Activated naive CD4-positive, alpha-beta T cell treated with anti-CD3 and anti-CD28 coated beads, Interleukin-2, amount 50 U/mL, for 24 hours (primary cell): Measurements from ENCODE around the gene RABGAP1L.
"Not testable (repeated sequence)": the region's sequence is repeated elsewhere in the genome, so short reads cannot be mapped to it uniquely, and the experiment has no call there.

ENCODE experiments used
- H3K27ac Mint-ChIP-seq: one replicate; pipeline ENCODE4 v1.8.0; 2021; ENCODE audit warnings: mild to moderate bottlenecking, mixed read lengths
- H3K27me3 Mint-ChIP-seq: one replicate; pipeline ENCODE4 v1.8.0; 2021; ENCODE audit warnings: mixed read lengths
- H3K36me3 Mint-ChIP-seq: one replicate; pipeline ENCODE4 v1.8.0; 2021; ENCODE audit warnings: mixed read lengths
- H3K4me1 Mint-ChIP-seq: one replicate; pipeline ENCODE4 v1.8.0; 2021; ENCODE audit warnings: mixed read lengths
- H3K4me3 Mint-ChIP-seq: one replicate; pipeline ENCODE4 v1.8.0; 2021; ENCODE audit warnings: mild to moderate bottlenecking, mixed read lengths
- H3K9me3 Mint-ChIP-seq: one replicate; pipeline ENCODE4 v1.8.0; 2021; ENCODE audit warnings: mixed read lengths

Gene RABGAP1L

GRCh38 chr1:174693539-174693938 lies 534.2 kb downstream of the RABGAP1L start:
- H3K4me1 Mint-ChIP-seq, H3K9me3 Mint-ChIP-seq, H3K27ac Mint-ChIP-seq, H3K4me3 Mint-ChIP-seq, H3K27me3 Mint-ChIP-seq: not testable (repeated sequence)
- H3K36me3 Mint-ChIP-seq = peaks cover 14% of the 10 kb centered on the region

DNA sequence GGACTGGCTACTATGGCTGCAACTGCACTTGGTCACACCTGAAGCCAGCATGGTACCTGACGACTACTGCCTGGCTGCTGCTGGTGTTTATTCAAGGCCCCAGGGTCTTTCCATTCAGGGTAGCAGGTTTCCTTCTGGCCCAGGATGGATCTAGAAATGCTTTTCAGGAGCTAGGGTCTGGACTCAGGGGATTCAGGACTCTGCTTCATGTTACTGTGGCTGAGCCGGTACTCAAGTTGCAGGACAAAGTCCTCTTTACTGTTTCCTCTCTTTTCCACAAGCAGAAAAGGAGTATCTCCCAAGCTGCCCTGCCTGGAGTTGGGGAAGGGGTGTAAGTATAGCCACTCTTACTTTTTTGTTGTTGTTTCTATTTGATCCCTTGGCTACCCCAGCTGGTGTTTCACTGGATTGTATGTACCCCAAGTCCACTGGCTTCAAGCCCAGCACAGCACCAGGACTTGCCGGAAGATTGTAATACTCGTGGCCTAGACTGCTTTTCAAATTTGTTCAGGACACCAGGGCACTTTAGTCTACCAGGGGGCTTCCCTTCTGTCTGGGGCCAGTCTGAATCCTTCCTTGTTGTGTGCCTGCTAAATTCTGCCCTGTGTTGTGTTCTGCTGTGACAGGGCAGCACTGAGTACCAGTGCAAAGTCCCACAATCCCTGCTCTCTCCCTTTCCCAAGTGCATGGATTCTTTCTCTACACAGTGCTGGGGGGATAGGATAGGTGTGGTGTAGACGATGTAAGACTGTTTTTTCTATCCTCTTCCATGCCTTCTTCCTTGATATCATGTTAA lies 536.9 kb downstream of the RABGAP1L start:
- Mint-ChIP-seq H3K4me1 (no peaks in the 10 kb centered on the region), H3K36me3 (peaks cover 14% of the 10 kb centered on the region), H3K9me3 (peaks cover 5% of the 10 kb centered on the region), H3K4me3 (no peak overlapping the region), H3K27ac (peak overlapping the region; percentile 60), H3K27me3 (no peaks in the 10 kb centered on the region)

DNA sequence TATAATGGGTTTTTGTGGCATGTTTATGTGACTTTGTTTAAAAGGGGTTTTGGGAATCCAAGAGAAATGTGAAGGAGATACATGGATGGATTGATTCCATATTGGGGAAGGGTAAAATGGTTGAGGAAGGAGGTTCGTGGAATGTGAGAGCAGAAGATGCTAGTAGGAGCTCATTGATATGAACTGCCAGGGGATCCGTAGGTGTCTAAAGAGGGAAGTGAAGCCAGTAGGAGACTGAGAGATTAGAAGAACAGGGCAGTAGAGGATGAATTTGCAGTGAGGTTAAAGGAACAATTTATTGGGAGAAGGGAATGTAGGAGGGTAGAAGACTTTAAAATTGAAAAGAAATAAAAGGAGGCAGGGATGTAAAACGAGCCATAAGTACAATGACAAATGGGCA lies 541.0 kb downstream of the RABGAP1L start:
- H3K27ac Mint-ChIP-seq = no peak overlapping the region
- no peak overlapping the region for H3K4me3 Mint-ChIP-seq
- H3K27me3 Mint-ChIP-seq = no peaks in the 10 kb centered on the region
- no peaks in the 10 kb centered on the region for H3K4me1 Mint-ChIP-seq
- peaks cover under 1% of the 10 kb centered on the region for H3K9me3 Mint-ChIP-seq
- peaks cover 11% of the 10 kb centered on the region for H3K36me3 Mint-ChIP-seq

GRCh38 chr1:174700775-174701174 lies 541.5 kb downstream of the RABGAP1L start:
- Mint-ChIP-seq H3K4me3 (no peak overlapping the region), H3K4me1 (no peaks in the 10 kb centered on the region), H3K27me3 (no peaks in the 10 kb centered on the region), H3K36me3 (peaks cover 8% of the 10 kb centered on the region), H3K27ac (no peak overlapping the region), H3K9me3 (no peaks in the 10 kb centered on the region)

GRCh38 chr1:174701565-174701964 lies 542.2 kb downstream of the RABGAP1L start:
- no peak overlapping the region for H3K4me3 Mint-ChIP-seq
- peaks cover 8% of the 10 kb centered on the region for H3K36me3 Mint-ChIP-seq
- no peaks in the 10 kb centered on the region for H3K27me3 Mint-ChIP-seq
- no peak overlapping the region for H3K27ac Mint-ChIP-seq
- no peaks in the 10 kb centered on the region for H3K9me3 Mint-ChIP-seq
- no peaks in the 10 kb centered on the region for H3K4me1 Mint-ChIP-seq

DNA sequence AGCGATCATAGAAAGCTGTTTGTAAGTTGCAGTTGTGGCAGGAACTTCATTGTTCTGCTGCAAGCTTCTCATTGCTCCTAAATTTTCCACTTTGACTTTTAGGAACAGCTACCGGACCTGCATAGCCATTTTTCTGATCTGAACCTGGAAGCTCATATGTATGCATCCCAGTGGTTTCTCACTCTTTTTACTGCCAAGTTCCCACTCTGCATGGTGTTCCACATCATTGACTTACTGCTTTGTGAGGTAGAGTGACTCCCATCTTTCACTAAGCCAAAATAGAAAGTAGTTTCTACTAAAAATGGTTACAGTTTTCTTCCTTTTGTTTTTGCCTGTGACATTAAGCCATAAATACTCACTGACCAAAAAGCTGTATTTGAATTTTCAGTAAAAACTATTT lies 542.7 kb downstream of the RABGAP1L start:
- no peak overlapping the region for H3K4me3 Mint-ChIP-seq
- no peaks in the 10 kb centered on the region for H3K27me3 Mint-ChIP-seq
- H3K36me3 Mint-ChIP-seq = peaks cover 9% of the 10 kb centered on the region
- no peaks in the 10 kb centered on the region for H3K9me3 Mint-ChIP-seq
- no peak overlapping the region for H3K27ac Mint-ChIP-seq
- H3K4me1 Mint-ChIP-seq = no peaks in the 10 kb centered on the region

- H3K4me3 Mint-ChIP-seq = no peak overlapping the region
- no peak overlapping the region for H3K27ac Mint-ChIP-seq
- H3K4me1 Mint-ChIP-seq = no peaks in the 10 kb centered on the region
- H3K36me3 Mint-ChIP-seq = peaks cover 19% of the 10 kb centered on the region
- H3K9me3 Mint-ChIP-seq = no peaks in the 10 kb centered on the region
- no peaks in the 10 kb centered on the region for H3K27me3 Mint-ChIP-seq
These were observed 544.0 kb downstream of the RABGAP1L start for GRCh38 chr1:174703309-174703708.

GRCh38 chr1:174704300-174704699 lies 545.0 kb downstream of the RABGAP1L start:
- no peak overlapping the region for H3K4me3 Mint-ChIP-seq
- H3K27ac Mint-ChIP-seq = no peak overlapping the region
- no peaks in the 10 kb centered on the region for H3K27me3 Mint-ChIP-seq
- no peaks in the 10 kb centered on the region for H3K9me3 Mint-ChIP-seq
- H3K36me3 Mint-ChIP-seq = peaks cover 22% of the 10 kb centered on the region
- no peaks in the 10 kb centered on the region for H3K4me1 Mint-ChIP-seq

- no peaks in the 10 kb centered on the region for H3K27me3 Mint-ChIP-seq
- H3K27ac Mint-ChIP-seq = no peak overlapping the region
- peaks cover 38% of the 10 kb centered on the region for H3K36me3 Mint-ChIP-seq
- peaks cover 6% of the 10 kb centered on the region for H3K9me3 Mint-ChIP-seq
- no peaks in the 10 kb centered on the region for H3K4me1 Mint-ChIP-seq
- H3K4me3 Mint-ChIP-seq = no peak overlapping the region
These were observed 551.8 kb downstream of the RABGAP1L start for GRCh38 chr1:174710868-174711845.

GRCh38 chr1:174711848-174712247 lies 552.5 kb downstream of the RABGAP1L start:
- H3K9me3 Mint-ChIP-seq, H3K4me1 Mint-ChIP-seq, H3K27ac Mint-ChIP-seq, H3K27me3 Mint-ChIP-seq, H3K4me3 Mint-ChIP-seq: not testable (repeated sequence)
- H3K36me3 Mint-ChIP-seq = peaks cover 35% of the 10 kb centered on the region

DNA sequence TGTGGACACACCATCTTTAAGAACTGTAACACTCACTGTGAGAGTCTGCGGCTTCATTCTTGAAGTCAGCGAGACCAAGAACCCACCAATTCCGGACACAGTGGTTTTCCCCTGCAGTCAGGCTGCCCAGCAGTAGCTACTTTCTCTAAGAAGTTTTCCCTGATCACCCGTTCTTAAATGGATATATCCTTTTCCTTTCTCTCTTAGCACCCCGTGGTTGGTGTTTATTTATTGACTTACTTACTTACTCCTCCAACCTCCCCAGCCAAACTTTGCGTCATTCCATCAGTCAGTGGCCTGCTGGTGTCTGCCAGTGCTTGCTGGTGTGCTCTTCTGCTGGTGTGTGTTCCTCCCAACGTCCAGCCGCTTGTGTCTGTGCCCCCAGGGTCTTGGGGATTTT lies 553.2 kb downstream of the RABGAP1L start:
- Mint-ChIP-seq H3K27ac (no peak overlapping the region), H3K4me3 (no peak overlapping the region), H3K36me3 (peaks cover 30% of the 10 kb centered on the region), H3K9me3 (peaks cover 6% of the 10 kb centered on the region), H3K4me1 (no peaks in the 10 kb centered on the region), H3K27me3 (no peaks in the 10 kb centered on the region)

GRCh38 chr1:174713796-174714195 lies 554.5 kb downstream of the RABGAP1L start:
- peaks cover 24% of the 10 kb centered on the region for H3K36me3 Mint-ChIP-seq
- peaks cover 6% of the 10 kb centered on the region for H3K9me3 Mint-ChIP-seq
- no peaks in the 10 kb centered on the region for H3K4me1 Mint-ChIP-seq
- no peak overlapping the region for H3K4me3 Mint-ChIP-seq
- no peak overlapping the region for H3K27ac Mint-ChIP-seq
- no peaks in the 10 kb centered on the region for H3K27me3 Mint-ChIP-seq

DNA sequence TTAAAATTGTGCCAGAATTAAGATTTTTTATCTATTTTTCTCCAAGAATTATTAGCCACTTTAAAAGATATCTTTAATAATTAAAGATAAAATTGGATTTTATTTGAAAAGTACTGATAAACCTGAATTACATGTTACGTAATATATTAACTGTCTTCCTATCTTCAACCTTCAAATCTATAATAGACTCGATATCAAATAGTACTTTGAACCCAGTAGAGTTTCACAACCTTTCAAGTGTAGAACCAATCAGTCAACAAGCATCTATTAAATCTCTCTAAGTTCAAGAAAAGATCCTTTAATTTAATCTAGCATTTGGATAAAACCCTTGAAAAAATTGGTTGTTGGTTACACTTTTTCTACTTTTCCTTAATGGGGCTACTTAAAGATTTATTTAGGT lies 559.9 kb downstream of the RABGAP1L start:
- no peaks in the 10 kb centered on the region for H3K4me1 Mint-ChIP-seq
- no peak overlapping the region for H3K27ac Mint-ChIP-seq
- H3K27me3 Mint-ChIP-seq = no peaks in the 10 kb centered on the region
- no peaks in the 10 kb centered on the region for H3K9me3 Mint-ChIP-seq
- H3K4me3 Mint-ChIP-seq = no peak overlapping the region
- peaks cover 9% of the 10 kb centered on the region for H3K36me3 Mint-ChIP-seq

DNA sequence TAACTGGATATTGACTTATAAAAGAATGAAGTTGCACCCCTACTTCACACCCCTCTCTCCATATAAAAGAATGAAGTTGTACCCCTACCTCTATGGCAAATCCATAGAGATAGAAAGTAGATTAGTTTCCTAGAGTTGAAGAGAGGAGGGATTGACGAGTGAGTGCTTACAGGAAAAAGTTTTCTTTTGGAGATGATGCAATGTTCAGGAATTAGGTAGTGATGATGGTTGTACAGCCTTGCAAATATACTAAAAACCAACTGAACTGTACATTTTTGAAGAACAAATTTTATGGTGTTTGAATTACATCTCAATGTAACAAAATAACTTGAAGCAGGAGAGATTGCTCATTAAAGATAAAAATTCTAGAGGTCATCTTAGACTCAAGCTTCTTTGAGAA lies 561.3 kb downstream of the RABGAP1L start:
- H3K27ac Mint-ChIP-seq = no peak overlapping the region
- H3K4me3 Mint-ChIP-seq = no peak overlapping the region
- H3K27me3 Mint-ChIP-seq = no peaks in the 10 kb centered on the region
- H3K9me3 Mint-ChIP-seq = no peaks in the 10 kb centered on the region
- no peaks in the 10 kb centered on the region for H3K4me1 Mint-ChIP-seq
- peaks cover 8% of the 10 kb centered on the region for H3K36me3 Mint-ChIP-seq

GRCh38 chr1:174721246-174721645 lies 561.9 kb downstream of the RABGAP1L start:
- H3K27me3 Mint-ChIP-seq = no peaks in the 10 kb centered on the region
- no peaks in the 10 kb centered on the region for H3K9me3 Mint-ChIP-seq
- no peak overlapping the region for H3K4me3 Mint-ChIP-seq
- H3K36me3 Mint-ChIP-seq = peaks cover 8% of the 10 kb centered on the region
- no peaks in the 10 kb centered on the region for H3K4me1 Mint-ChIP-seq
- H3K27ac Mint-ChIP-seq = no peak overlapping the region

GRCh38 chr1:174723816-174724215 lies 564.5 kb downstream of the RABGAP1L start:
- H3K27ac Mint-ChIP-seq = no peak overlapping the region
- H3K36me3 Mint-ChIP-seq = peaks cover 4% of the 10 kb centered on the region
- H3K4me3 Mint-ChIP-seq = no peak overlapping the region
- no peaks in the 10 kb centered on the region for H3K9me3 Mint-ChIP-seq
- no peaks in the 10 kb centered on the region for H3K4me1 Mint-ChIP-seq
- H3K27me3 Mint-ChIP-seq = no peaks in the 10 kb centered on the region
